22Rv1 (cell line): ENCODE measurements around the gene GALC.

Experiments used
- H3K27ac ChIP-seq: fragments of 450-650 bp; 2 replicates; pipeline ENCODE4 v1.5.1; 2017
- ZFX ChIP-seq: fragments of 450-650 bp; IDR thresholded peaks from 2 replicates; pipeline ENCODE4 v1.6.1; 2017; ENCODE audit warnings: antibody characterized with exemption, borderline replicate concordance
- TF ChIP-seq, protein P1 (sequence below): fragments of 450-650 bp; IDR thresholded peaks from 2 replicates; pipeline ENCODE4 v1.5.1; 2017; ENCODE audit warnings: mild to moderate bottlenecking

The GALC gene

DNA sequence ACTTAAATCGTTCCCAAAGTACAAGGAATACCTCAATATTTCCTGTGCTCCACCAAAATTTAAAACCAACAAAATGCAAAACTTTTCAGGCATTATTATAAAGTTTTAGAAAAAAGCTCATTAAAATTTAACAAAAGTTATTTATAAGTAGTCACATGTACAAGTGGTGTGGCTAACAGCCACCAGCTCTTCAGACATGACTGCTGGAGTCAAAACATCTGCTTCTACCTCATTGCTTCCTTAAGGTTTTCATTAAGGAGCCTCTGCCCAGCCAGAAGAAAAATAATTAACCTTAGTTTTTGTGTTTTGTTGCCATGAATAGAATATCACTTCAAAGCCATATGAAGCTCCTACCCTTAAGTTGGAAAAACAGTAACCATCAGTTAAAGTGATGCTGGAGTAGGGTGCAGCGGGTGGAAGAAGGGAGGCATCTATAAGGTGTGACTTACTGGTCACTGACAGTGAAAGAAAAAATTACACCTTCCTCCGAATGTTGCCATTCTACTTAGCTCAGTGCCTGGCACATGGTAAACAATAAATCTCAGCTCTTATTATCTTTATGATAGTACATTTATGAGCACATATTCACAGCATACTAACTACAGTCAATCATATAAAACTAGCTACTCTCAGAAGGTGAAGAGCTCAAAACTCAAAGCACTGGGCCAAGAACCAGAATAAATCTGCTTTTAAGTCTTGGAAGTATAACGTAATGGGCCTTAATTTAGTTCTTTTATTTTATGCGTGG lies 57.7 kb downstream of the GALC start:
- no peak overlapping the region for H3K27ac ChIP-seq
- TF ChIP-seq, protein P1, sequence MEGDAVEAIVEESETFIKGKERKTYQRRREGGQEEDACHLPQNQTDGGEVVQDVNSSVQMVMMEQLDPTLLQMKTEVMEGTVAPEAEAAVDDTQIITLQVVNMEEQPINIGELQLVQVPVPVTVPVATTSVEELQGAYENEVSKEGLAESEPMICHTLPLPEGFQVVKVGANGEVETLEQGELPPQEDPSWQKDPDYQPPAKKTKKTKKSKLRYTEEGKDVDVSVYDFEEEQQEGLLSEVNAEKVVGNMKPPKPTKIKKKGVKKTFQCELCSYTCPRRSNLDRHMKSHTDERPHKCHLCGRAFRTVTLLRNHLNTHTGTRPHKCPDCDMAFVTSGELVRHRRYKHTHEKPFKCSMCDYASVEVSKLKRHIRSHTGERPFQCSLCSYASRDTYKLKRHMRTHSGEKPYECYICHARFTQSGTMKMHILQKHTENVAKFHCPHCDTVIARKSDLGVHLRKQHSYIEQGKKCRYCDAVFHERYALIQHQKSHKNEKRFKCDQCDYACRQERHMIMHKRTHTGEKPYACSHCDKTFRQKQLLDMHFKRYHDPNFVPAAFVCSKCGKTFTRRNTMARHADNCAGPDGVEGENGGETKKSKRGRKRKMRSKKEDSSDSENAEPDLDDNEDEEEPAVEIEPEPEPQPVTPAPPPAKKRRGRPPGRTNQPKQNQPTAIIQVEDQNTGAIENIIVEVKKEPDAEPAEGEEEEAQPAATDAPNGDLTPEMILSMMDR = no peak
- no peak for TF ChIP-seq ZFX

DNA sequence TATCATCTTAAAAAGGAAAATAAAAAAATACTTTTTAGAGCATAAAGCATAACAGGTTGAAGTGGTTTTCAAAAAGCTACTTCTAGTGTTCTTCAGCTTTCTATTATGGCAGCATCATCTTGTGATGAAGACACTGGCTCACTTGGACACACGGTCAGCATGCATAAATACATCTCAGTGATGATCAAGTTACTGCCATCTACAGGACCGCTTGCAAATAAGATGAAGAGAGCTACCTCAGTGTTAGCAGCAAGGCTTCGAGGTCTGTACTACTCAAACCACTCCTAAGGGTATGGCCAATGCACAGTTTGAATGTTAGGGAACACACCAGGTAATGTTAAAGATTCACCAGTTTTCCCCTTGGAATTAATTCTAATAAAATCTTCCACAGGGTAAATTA lies 58.8 kb downstream of the GALC start:
- H3K27ac ChIP-seq = no peak overlapping the region
- TF ChIP-seq, protein P1 = peak; percentile 14; the same call in 1 of the 2 replicates
- TF ChIP-seq ZFX = no peak

DNA sequence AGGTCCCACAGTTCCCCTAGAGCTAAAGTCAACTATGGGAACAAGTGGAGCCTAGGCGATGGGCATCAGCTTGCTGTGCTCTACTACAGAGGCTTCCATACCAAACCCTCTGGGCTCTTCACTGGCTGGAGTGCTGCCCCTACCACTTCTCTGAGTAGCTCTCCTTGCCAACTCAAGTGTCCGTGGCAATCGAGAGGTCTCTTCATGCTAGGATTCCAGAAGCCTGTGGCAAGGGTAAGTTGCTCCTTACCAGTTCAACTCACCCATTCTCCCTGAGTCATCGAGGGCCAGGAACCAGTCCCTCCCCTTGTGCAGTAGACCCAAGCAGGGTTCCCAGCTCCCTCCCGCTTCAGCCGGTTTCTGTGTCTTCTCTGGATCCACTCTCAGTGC lies 76.1 kb downstream of the GALC start:
- no peak for TF ChIP-seq ZFX
- TF ChIP-seq, protein P1 = no peak
- H3K27ac ChIP-seq = no peak overlapping the region

DNA sequence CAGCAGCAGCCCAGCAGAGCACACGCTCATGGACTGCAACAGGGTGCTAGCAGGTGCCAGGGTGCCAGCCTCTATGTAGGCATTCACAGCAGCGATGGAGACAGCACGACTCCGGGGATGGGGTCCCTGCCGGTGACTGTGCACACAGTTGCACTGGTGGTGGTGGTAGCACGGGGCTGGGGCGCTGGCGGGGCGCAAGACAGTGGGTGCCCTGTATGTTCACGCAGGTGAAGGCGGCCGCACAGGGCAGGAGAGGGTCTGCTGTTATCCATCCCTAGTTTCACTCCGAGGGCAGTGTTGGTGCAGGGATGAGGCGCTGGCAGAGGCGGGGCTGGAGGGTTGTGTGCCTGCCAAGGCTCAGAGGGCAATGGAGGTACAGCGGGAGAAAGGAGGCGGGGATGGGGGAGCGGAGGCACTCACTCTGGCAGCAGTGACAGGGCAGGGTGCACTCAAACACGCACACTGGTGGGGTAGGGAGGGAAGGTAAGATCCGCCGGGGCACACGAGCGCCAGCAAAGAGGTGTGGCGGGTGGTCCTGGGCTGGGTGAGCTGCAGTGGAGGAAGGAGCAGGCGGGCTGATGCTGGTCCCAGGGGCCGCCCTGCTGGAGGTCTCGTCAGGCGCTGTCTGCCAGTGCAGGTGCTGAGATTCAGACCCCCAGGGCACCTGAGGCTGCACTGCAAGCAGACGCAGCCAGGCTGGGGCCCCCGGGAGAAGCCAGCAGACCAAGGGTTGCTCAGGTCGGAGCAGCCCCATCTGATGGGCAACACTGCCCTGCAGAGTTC lies 76.7 kb downstream of the GALC start:
- H3K27ac ChIP-seq = no peak overlapping the region
- no peak for TF ChIP-seq ZFX
- TF ChIP-seq, protein P1 = no peak

DNA sequence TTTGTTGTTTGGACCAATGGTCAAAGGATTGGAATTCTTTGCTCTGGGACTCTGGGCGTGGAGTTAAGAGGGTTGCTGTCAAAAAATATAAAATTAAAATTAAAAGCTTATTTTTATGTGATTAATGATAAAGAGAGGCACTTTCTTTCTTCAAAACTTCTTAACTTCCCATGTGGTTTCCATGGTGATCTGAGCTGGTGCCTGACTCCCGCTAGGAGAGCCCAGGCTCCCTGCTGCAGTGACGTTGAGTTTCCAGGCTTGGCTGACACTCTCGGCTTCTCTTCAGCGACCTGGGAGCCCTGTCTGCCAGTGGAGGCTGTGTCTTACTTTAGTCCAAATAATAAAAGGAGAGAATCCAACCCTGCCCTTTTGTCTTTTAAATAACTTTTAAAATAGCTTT lies 84.4 kb downstream of the GALC start:
- TF ChIP-seq ZFX = no peak
- TF ChIP-seq, protein P1 = no peak
- no peak overlapping the region for H3K27ac ChIP-seq

DNA sequence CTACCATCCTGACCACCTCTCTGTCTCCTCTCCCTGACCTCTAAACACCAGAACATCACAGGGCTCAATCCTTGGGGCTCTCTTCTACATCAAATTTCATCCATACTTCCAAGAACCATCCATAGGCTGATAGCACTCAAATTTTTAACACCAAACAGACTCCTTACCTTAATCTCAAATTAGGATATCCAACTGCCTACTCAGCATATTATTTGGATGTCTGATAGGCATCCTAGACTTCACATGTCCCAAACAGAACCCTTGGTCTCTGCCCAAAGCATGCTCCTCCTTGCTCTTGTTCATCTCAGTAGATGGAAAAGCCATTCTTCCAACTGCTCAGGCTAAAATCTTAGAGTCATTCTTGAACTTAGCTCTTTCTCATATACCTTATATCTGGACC lies 91.3 kb downstream of the GALC start:
- no peak overlapping the region for H3K27ac ChIP-seq
- TF ChIP-seq, protein P1 = no peak
- no peak for TF ChIP-seq ZFX

DNA sequence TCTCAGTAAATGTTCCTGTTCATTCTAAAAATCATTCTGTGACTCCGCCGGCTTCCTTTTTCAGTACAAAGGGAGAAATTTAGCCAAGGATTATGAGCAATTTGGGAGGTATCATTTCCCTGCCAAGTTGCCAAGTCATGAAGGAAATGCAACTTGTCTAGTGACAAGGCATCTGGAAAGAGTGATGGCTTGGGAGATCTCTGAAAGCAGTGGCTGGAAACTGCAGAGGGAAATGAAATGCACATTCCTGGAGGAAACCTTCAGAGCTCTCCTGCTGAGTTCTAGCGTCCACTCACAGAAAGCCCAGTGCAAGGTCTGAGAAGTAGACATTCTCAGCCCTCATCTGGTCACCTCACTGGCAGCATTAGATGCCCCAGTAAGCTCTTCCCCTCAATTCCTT lies 91.7 kb downstream of the GALC start:
- TF ChIP-seq, protein P1 = no peak
- no peak for TF ChIP-seq ZFX
- no peak overlapping the region for H3K27ac ChIP-seq
